Liver (tissue), 9 donors: ENCODE measurements around the gene PLB1. TPM values are rescaled to one million over a fixed set of nuclear protein-coding genes. Genes with fewer than 3 reads are reported as not detected.
A peak's percentile ranks its signal among the peaks of the same experiment; 100 is the strongest.

Source experiments
- DNase-seq: peaks from one replicate; pipeline ENCODE4 v3.0.0-alpha.2; 2017; ENCODE audit warnings: low spot score
- H3K27ac ChIP-seq, 2 donors: one replicate each; pipeline ENCODE4 v1.7.0; 2013; ENCODE audit warnings: inconsistent platforms in 2 of 2, low read length in 2 of 2, control low read depth in 1 of 2, low read depth in 1 of 2, mild to moderate bottlenecking in 1 of 2
- H3K27me3 ChIP-seq, 4 donors: one replicate each; pipeline versions ENCODE4 v1.6.1 to v1.7.0; 2013; ENCODE audit warnings: low read length in 3 of 4, inconsistent platforms in 1 of 4, mild to moderate bottlenecking in 1 of 4, moderate library complexity in 1 of 4; ENCODE audit not compliant: control insufficient read depth in 4 of 4, insufficient read depth in 4 of 4
- H3K36me3 ChIP-seq, 4 donors: one replicate each; pipeline versions ENCODE4 v1.6.1 to v1.7.0; 2013; ENCODE audit warnings: low read length in 3 of 4, mild to moderate bottlenecking in 3 of 4, low read depth in 1 of 4, moderate library complexity in 1 of 4; ENCODE audit not compliant: control insufficient read depth in 4 of 4, insufficient read depth in 3 of 4
- H3K4me1 ChIP-seq, 4 donors: one replicate each; pipeline versions ENCODE4 v1.6.1 to v1.7.0; 2013; ENCODE audit warnings: low read length in 3 of 4, mild to moderate bottlenecking in 3 of 4, moderate library complexity in 1 of 4; ENCODE audit not compliant: control insufficient read depth in 4 of 4, insufficient read depth in 4 of 4
- H3K4me3 ChIP-seq, 3 donors: one replicate each; pipeline versions ENCODE4 v1.6.1 to v1.7.0; 2013; ENCODE audit warnings: low read length in 3 of 3, control low read depth in 1 of 3, low read depth in 1 of 3, mild to moderate bottlenecking in 1 of 3
- H3K9ac ChIP-seq, 2 donors: one replicate each; pipeline ENCODE4 v1.7.0; 2013; ENCODE audit warnings: low read length in 2 of 2, mild to moderate bottlenecking in 2 of 2, moderate library complexity in 2 of 2, control low read depth in 1 of 2, low read depth in 1 of 2
- H3K9me3 ChIP-seq, 4 donors: one replicate each; pipeline versions ENCODE4 v1.6.1 to v1.7.0; 2013; ENCODE audit warnings: low read length in 3 of 4; ENCODE audit not compliant: control insufficient read depth in 4 of 4
- EGR1 ChIP-seq, 2 donors: IDR thresholded peaks; 2 replicates each; pipeline ENCODE4 v1.6.1; 2016 to 2018; ENCODE audit warnings: antibody characterized with exemption in 2 of 2, low read depth in 2 of 2
- FOXA1 ChIP-seq: IDR thresholded peaks from 2 replicates; pipeline ENCODE4 v1.6.1; 2016; ENCODE audit warnings: antibody characterized with exemption
- GABPA ChIP-seq, 2 donors: IDR thresholded peaks in 1 of 2; conservative IDR thresholded peaks in 1 of 2; 2 replicates each; pipeline ENCODE4 v1.6.1; 2016; ENCODE audit warnings: antibody characterized with exemption in 2 of 2, mild to moderate bottlenecking in 1 of 2, moderate library complexity in 1 of 2
- HNF4A ChIP-seq, 2 donors: conservative IDR thresholded peaks; 2 replicates each; pipeline ENCODE4 v1.6.1; 2016; ENCODE audit warnings: antibody characterized with exemption in 2 of 2, mild to moderate bottlenecking in 2 of 2
- HNF4G ChIP-seq: IDR thresholded peaks from 2 replicates; pipeline ENCODE4 v1.6.1; 2016; ENCODE audit warnings: antibody characterized with exemption
- NR2F2 ChIP-seq: IDR thresholded peaks from 2 replicates; pipeline ENCODE4 v1.6.1; 2016; ENCODE audit warnings: antibody characterized with exemption
- RAD21 ChIP-seq, 2 donors: IDR thresholded peaks; 2 replicates each; pipeline ENCODE4 v1.6.1; 2016; ENCODE audit warnings: antibody characterized with exemption in 2 of 2, mild to moderate bottlenecking in 2 of 2
- RXRA ChIP-seq, 2 donors: IDR thresholded peaks; 2 replicates each; pipeline ENCODE4 v1.6.1; 2017 to 2018; ENCODE audit warnings: antibody characterized with exemption in 2 of 2, mild to moderate bottlenecking in 1 of 2
- TAF1 ChIP-seq: conservative IDR thresholded peaks from 2 replicates; pipeline ENCODE4 v1.6.1; 2016; ENCODE audit warnings: antibody characterized with exemption, mild to moderate bottlenecking
- YY1 ChIP-seq: IDR thresholded peaks from 2 replicates; pipeline ENCODE4 v1.6.1; 2016; ENCODE audit warnings: antibody characterized with exemption, mild to moderate bottlenecking
- WGBS: extraction: QIAGEN DNeasy Blood & Tissue Kit; methylation state at CpG from one replicate; pipeline ENCODE4 v1.1.7; 2013; 5-methylcytosine and 5-hydroxymethylcytosine counted together
- polyA plus RNA-seq, 2 donors: library from polyadenylated mRNA; stranded (reverse) in 1 of 2; unstranded in 1 of 2; fragments of 200-250 nt in 1 of 2; fragments of >200 nt in 1 of 2; fragmentation: Nextera tagmentation in 1 of 2; extraction: Ambion mirVana in 1 of 2; gene quantifications; one replicate each; pipeline versions ENCODE4 v1.2.1 to v1.2.3, GENCODE V29; 2013 to 2015
- total RNA-seq, 2 donors: library from RNA; depleted of rRNA; stranded (reverse); fragments of >200 nt; gene quantifications; one replicate each; pipeline ENCODE4 v1.2.3, GENCODE V29; 2014
- TF ChIP-seq, protein P1 (sequence below): fragments of 150-350 bp; IDR thresholded peaks from 2 replicates; pipeline ENCODE4 v1.5.1; 2017; ENCODE audit warnings: improper control_type of control experiment, low read depth, low read length; ENCODE audit not compliant: missing input control
- TF ChIP-seq, protein P2 (sequence below): IDR thresholded peaks from 2 replicates; pipeline ENCODE4 v1.6.1; 2016; ENCODE audit warnings: antibody characterized with exemption
- TF ChIP-seq, protein P3 (sequence below): IDR thresholded peaks from 2 replicates; pipeline ENCODE4 v1.6.1; 2016; ENCODE audit warnings: antibody characterized with exemption
- donor health status: healthy.
- donor health status: healthy.
- donor health status: healthy.
- donor health status: healthy.
- donor health status: healthy.

PLB1 gene
- total and polyA plus RNA-seq, 4 donors: 0.58 to 4.5 (median 1.6) TPM

DNA sequence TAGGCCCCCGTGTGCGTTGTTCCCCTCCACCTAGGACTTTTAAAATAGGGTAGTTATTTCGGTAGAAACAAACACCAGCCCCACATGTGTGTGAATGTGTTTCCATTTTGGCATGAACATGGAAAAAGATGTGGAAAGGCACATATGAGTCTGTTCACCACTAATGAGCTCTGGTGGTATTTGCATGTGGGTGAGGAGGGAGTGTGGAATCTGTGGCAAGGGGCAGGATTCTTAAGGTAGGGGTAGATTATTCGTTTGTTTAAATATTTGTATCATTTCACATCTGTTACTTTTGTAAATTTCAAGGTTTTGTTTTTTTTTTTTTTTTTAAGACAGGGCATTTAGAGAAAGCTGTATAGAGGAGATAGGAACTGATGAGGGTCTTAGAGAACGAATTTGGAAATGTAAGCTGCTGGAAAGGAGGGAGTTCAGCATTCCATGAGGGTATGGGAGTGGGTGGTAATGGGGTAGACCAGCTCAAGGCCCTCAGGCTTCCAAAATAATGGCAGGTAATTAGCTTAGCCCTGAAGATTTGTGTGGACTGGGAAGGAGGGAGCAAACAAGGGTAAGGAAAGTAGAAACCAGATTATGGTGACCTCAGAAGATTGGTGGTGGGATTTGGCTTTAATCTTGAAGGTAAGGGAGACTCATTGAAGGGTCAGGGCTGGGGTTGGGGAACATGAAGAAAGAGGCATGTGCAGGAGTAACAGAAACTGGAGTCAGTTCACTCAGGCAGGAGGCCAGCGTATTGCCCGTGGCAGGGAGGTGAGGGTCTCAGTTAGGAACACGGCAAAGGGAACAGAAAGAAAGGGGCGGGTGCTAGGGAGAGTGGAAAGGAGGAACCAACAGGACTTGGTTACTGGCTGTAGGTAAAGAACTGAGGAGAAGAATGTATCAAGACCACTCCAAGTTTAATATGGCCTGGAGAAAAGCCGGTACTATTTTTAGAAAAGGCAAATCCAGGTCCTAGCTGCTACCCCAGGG lies 123.6 kb downstream of the PLB1 start:
- Histone ChIP-seq H3K4me1 (peaks cover 0 to 16% (median 11%) of the 10 kb centered on the region in 4 donors), H3K9ac (no peak overlapping the region), H3K27ac (no peak overlapping the region), H3K36me3 (no peaks in the 10 kb centered on the region), H3K4me3 (no peak overlapping the region), H3K9me3 (no peaks in the 10 kb centered on the region), H3K27me3 (no peaks in the 10 kb centered on the region)
- 87% methylated on average over 10 of the region's 10 CpGs for WGBS
- DNase-seq: no peak
- TF ChIP-seq RXRA (IDR thresholded peaks at IDR 0.05) (no peak), HNF4A (conservative IDR thresholded peaks at IDR 0.05) (no peak), GABPA (IDR thresholded peaks at IDR 0.05 in 1 of 2, conservative IDR thresholded peaks at IDR 0.05 in 1 of 2) (no peak), TAF1 (no peak)
- TF ChIP-seq, protein P1, sequence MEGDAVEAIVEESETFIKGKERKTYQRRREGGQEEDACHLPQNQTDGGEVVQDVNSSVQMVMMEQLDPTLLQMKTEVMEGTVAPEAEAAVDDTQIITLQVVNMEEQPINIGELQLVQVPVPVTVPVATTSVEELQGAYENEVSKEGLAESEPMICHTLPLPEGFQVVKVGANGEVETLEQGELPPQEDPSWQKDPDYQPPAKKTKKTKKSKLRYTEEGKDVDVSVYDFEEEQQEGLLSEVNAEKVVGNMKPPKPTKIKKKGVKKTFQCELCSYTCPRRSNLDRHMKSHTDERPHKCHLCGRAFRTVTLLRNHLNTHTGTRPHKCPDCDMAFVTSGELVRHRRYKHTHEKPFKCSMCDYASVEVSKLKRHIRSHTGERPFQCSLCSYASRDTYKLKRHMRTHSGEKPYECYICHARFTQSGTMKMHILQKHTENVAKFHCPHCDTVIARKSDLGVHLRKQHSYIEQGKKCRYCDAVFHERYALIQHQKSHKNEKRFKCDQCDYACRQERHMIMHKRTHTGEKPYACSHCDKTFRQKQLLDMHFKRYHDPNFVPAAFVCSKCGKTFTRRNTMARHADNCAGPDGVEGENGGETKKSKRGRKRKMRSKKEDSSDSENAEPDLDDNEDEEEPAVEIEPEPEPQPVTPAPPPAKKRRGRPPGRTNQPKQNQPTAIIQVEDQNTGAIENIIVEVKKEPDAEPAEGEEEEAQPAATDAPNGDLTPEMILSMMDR: no peak
- TF ChIP-seq, protein P2, sequence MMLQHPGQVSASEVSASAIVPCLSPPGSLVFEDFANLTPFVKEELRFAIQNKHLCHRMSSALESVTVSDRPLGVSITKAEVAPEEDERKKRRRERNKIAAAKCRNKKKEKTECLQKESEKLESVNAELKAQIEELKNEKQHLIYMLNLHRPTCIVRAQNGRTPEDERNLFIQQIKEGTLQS: no peak
- TF ChIP-seq, protein P3, sequence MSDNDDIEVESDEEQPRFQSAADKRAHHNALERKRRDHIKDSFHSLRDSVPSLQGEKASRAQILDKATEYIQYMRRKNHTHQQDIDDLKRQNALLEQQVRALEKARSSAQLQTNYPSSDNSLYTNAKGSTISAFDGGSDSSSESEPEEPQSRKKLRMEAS: no peak

DNA sequence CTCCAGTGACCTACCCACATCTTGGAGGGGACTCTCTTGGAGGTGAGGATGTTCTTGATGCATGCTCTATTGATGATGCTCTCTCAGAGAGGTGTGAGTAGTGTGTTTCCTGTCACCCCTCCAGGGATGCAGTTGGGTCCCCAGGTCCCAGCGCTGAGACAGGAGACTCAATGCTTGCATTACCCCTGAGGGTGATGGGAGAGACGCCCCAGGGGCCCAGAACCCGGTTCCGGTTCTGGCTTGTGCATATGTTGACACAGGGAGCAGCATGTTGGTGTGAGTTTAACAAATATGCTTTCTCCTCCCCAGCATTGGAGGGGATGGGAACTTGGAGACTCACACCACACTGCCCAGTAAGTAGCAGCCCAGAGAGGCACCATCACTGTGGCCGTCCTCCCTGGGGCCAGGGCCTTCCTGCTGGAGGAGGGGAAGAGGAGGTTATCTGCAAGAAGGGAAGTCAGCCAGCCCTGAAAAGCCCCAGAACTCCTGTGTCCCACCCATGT lies 124.5 kb downstream of the PLB1 start:
- Histone ChIP-seq H3K9me3 (no peaks in the 10 kb centered on the region), H3K27ac (peak overlapping the region in 1 of 2 donors; percentile 85), H3K36me3 (no peaks in the 10 kb centered on the region), H3K27me3 (no peaks in the 10 kb centered on the region), H3K4me1 (peaks cover 0 to 24% (median 15%) of the 10 kb centered on the region in 4 donors), H3K4me3 (no peak overlapping the region), H3K9ac (no peak overlapping the region)
- WGBS: 85% methylated on average over 5 of the region's 5 CpGs
- no peak for DNase-seq
- TF ChIP-seq YY1 (no peak), EGR1 (IDR thresholded peaks at IDR 0.05; ENCODE audit: low read depth in 2 of 2) (no peak), NR2F2 (no peak), FOXA1 (no peak), HNF4A (conservative IDR thresholded peaks at IDR 0.05) (no peak), RAD21 (IDR thresholded peaks at IDR 0.05) (no peak), TAF1 (no peak)
- TF ChIP-seq, protein P2: no peak

DNA sequence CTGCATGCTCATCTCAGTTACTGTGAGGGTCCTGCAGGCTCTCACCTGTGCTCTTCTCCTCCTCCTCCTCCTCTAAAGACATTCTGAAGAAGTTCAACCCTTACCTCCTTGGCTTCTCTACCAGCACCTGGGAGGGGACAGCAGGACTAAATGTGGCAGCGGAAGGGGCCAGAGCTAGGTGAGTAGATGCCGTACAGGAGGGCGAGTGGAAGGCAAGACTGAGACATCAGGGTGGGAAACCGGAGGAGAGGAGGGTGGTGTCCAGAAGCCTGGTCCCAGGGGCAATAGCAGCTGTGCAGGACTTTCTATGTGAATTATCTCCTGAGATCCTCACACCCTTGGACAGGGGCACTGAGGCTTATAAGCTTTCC lies 124.9 kb downstream of the PLB1 start:
- 94% methylated on average over 4 of the region's 4 CpGs for WGBS
- no peak for DNase-seq
- no peak overlapping the region for H3K4me3 ChIP-seq

More for the DNA sequence above, 124.9 kb downstream of the PLB1 start:
- H3K4me1 ChIP-seq: peaks cover 0 to 28% (median 19%) of the 10 kb centered on the region in 4 donors
- H3K9ac ChIP-seq: peak overlapping the region; percentile 1 to 39
- no peaks in the 10 kb centered on the region for H3K36me3 ChIP-seq
- TF ChIP-seq HNF4G (no peak), YY1 (no peak), FOXA1 (no peak), GABPA (IDR thresholded peaks at IDR 0.05 in 1 of 2, conservative IDR thresholded peaks at IDR 0.05 in 1 of 2) (no peak), HNF4A (conservative IDR thresholded peaks at IDR 0.05) (no peak)
- TF ChIP-seq, protein P2: no peak
- no peaks in the 10 kb centered on the region for H3K27me3 ChIP-seq
- H3K9me3 ChIP-seq: no peaks in the 10 kb centered on the region
- H3K27ac ChIP-seq: peak overlapping the region; percentile 84 to 85
